Measurements from ENCODE around the gene ZNF423. TPM values are rescaled to one million over a fixed set of nuclear protein-coding genes. Genes with fewer than 3 reads are reported as not detected.

ZNF423 gene
- total RNA-seq, 1 experiment from 2014 or later, result not detected

GRCh38 chr16:49559242-49559641 is 296.7 kb downstream of the ZNF423 start:
- DNase-seq (ENCODE audit: low read depth), result no peak

DNA sequence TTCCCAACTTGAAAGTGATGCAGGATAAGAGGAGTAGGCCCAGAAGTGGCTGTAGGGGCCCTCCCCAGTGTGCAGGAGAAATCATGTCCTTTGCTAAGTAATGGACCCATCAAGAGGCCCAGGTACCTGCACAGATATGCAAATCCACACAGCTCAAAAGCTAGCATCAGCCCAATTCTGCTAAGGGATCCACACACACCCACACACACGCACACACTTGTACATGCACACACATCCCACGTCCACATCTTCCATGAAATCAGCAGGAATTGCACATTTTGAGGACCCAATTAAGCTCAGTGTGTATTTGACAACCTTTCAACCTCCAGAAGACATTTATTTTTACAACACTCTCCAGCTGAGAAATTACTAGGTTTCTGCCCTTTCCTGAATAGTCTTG is 297.5 kb downstream of the ZNF423 start:
- no peak for DNase-seq (ENCODE audit: low read depth)

GRCh38 chr16:49556606-49557446 is 299.1 kb downstream of the ZNF423 start:
- DNase-seq (ENCODE audit: low read depth), result peak; percentile 29

- DNase-seq (ENCODE audit: low read depth), result no peak
Observed at GRCh38 chr16:49556249-49556605, 299.7 kb downstream of the ZNF423 start.

- no peak for DNase-seq (ENCODE audit: low read depth)
Observed at GRCh38 chr16:49554681-49555080, 301.2 kb downstream of the ZNF423 start.

DNA sequence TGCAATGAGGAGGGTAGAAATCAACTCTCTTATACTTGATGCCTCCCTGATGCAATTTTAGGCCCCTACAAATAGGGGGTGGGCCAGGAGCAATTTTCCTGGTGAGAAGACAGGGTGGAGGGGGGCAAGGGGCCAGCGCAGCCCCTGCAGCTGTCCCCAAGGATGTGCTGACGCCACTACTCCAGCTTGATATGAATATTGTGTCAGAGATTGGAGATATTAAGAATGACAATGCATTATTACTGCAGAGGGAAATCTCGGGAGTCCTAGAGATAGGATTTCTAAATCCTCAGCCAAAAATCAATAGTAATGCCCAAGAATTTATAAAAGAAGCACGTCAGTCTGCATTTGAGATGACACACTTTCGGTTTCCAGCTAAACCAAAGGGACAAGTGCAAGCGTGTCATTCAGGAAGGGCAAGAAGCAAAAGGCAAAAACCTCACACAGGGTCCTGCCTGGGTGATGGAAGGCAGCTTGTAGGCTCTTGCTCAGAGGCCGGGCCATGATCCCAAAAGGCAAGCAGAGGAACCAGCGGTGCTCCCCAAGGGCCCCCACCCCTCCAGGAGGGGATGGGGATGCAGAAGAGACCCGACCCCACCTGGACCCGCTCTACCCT is 303.5 kb downstream of the ZNF423 start:
- DNase-seq (ENCODE audit: low read depth), result no peak

GRCh38 chr16:49550666-49551065 is 305.2 kb downstream of the ZNF423 start:
- no peak for DNase-seq (ENCODE audit: low read depth)

GRCh38 chr16:49550140-49550539 is 305.8 kb downstream of the ZNF423 start:
- no peak for DNase-seq (ENCODE audit: low read depth)

- DNase-seq (ENCODE audit: low read depth), result no peak
Observed at GRCh38 chr16:49548325-49548970, 307.5 kb downstream of the ZNF423 start.

GRCh38 chr16:49547448-49547847 is 308.5 kb downstream of the ZNF423 start:
- DNase-seq (ENCODE audit: low read depth), result no peak

DNA sequence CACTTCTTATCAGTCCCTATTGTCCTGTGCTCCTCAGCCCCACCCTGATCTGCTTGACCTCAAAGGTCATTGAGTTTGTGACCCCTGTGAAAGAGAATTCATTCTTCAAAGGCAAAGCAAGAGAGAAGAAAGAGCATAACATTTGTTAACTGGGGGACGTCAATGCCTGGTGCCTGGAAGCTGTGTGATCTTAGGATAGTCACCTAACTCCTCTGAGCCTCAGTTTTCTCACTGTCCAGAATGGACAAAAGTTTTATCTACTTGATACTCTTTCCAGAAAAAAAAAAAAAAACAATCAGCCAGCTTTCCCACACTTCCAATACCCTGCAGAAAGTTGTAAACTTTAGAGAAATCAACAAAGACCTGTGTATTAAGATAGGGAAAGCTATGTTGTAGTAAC is 309.2 kb downstream of the ZNF423 start:
- DNase-seq (ENCODE audit: low read depth), result no peak

DNA sequence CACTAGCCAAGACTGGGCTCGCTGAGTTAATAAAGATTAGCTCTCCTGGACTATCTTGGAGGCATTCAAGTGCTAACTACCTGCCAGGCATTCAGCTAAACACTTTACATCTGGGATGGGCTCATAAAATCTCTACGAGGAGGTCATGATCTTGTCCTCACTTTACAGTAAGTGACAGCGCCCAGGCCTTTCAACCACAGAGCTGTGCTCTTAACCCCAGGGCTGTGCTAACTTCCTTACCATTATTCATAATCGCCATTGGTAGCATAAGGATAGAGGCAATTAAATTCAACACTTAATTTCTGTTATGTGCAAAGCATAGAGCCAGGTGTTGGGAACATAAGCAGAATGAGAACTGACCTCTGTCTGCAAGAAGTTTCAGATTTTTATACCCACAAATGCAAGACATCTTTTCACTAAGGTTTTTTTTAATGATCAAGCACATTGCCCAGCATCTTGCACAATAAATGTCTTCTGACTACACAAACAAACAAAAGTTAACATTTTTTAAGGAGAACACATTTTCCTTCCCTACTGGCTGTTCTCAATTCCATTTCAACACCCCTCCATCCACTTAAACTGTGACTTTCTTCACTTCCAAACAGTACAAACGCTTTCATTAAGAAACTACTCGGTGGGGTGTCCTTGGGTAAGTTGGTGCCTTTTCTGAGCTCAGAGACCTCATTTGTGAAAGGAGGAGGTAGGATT is 310.0 kb downstream of the ZNF423 start:
- DNase-seq (ENCODE audit: low read depth), result no peak

GRCh38 chr16:49545243-49545642 is 310.7 kb downstream of the ZNF423 start:
- DNase-seq (ENCODE audit: low read depth), result no peak

GRCh38 chr16:49544828-49545227 is 311.1 kb downstream of the ZNF423 start:
- no peak for DNase-seq (ENCODE audit: low read depth)

- DNase-seq (ENCODE audit: low read depth), result no peak
Observed at GRCh38 chr16:49543631-49543946, 312.3 kb downstream of the ZNF423 start.

GRCh38 chr16:49542946-49543630 is 312.8 kb downstream of the ZNF423 start:
- no peak for DNase-seq (ENCODE audit: low read depth)

DNA sequence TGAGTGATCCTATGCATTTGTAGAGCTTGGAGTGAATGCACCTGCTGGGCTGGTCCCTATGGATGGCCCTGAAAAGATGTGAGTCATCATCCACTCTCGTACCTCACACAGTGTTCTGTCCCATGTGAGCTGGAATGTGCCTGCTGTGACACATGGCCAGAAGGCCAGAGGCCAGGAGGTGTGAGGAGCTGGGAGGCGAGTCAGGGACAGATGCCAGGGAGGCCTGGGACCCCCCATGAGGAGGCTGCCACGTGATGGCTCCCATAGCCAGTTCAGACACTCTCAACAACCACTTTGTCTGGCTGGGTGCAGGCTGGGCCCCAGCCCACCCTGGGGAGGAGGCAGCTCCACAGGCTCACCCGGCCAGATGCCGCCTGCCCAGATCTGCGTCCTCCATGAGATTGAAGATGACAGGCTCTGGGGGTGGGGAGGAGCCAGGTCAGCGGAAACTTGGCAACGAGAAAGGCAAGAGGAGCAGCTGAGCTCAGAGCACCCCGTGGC is 313.5 kb downstream of the ZNF423 start:
- DNase-seq (ENCODE audit: low read depth), result no peak

DNA sequence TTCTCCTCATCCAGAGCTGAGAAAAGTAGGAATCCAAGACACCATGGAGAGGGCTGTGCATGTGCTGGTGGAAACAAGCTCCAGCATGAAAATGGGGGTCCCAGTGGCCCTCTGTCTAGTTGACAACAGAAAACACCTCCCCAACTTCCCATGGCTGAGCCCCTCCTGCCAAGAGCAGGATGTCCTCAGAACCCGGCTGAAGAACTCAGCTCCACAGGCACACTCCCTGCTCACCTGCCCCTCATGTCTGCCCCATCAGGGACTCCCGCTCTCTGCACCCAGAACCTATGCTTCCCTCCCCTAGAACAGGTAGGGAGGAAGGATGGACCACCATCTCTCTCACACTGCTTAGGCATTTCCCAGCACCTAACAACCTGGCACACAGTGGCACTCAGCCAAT is 315.1 kb downstream of the ZNF423 start:
- DNase-seq (ENCODE audit: low read depth), result no peak

GRCh38 chr16:49539758-49540157 is 316.2 kb downstream of the ZNF423 start:
- no peak for DNase-seq (ENCODE audit: low read depth)

GRCh38 chr16:49537924-49538459 is 317.9 kb downstream of the ZNF423 start:
- DNase-seq (ENCODE audit: low read depth), result no peak

GRCh38 chr16:49534901-49535610 is 320.9 kb downstream of the ZNF423 start:
- DNase-seq (ENCODE audit: low read depth), result no peak
